HG02759 (cell line): ENCODE results near the gene LIN7B.

Experiments
- ATAC-seq: cut with Tn5 transposase; IDR thresholded peaks from one replicate; pipeline ENCODE4 v1.9.1; 2021; ENCODE audit warnings: mild to moderate bottlenecking, moderate library complexity; ENCODE audit not compliant: unreplicated experiment

LIN7B gene

DNA sequence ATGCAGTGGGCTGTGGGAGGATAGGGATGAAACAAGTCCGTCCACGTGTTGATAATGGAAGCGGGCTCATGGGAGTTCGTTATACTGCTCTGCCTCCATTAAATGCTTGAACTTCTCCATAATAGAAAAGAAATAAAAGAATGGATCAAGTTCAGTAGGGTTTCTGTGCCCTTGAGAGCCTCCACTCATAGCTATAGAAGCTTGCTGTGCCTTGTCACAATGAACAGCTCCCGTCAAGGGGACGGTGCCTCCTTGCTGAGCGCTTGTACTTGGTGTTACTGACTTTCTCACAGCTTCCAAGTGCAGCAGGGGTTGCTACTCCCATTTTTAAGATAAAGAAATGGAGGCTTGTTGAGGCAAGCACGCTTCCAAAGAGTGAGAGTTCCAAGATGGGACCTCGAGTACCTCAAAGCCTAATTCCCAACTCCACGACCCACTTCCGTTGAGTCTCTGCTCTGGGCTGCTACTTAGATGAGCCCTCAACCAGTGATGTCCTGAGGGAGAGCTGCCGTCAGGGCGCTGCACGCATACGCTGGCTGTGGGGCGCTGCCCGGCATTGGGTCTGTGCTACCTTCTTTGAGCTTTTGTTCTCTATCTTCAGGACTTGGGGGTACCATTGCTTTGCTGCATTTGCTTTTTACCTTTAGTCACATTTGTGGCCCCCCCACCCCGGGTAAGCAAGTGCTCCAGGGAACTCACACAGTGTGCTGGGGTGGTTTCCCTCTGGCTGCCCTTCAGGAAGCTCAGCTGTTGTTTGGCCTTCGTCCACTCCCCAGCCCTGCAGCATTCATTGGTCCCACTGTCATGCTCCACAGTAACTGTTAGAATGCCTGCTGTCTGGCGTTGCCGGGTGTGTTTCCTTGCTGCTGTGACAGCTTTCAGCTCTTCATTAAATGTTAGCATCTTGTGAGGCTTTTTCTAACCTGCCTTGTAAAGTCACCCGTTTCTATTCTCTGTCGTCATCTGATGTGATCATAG, 19.4 kb upstream of the LIN7B start:
- ATAC-seq = no peak

DNA sequence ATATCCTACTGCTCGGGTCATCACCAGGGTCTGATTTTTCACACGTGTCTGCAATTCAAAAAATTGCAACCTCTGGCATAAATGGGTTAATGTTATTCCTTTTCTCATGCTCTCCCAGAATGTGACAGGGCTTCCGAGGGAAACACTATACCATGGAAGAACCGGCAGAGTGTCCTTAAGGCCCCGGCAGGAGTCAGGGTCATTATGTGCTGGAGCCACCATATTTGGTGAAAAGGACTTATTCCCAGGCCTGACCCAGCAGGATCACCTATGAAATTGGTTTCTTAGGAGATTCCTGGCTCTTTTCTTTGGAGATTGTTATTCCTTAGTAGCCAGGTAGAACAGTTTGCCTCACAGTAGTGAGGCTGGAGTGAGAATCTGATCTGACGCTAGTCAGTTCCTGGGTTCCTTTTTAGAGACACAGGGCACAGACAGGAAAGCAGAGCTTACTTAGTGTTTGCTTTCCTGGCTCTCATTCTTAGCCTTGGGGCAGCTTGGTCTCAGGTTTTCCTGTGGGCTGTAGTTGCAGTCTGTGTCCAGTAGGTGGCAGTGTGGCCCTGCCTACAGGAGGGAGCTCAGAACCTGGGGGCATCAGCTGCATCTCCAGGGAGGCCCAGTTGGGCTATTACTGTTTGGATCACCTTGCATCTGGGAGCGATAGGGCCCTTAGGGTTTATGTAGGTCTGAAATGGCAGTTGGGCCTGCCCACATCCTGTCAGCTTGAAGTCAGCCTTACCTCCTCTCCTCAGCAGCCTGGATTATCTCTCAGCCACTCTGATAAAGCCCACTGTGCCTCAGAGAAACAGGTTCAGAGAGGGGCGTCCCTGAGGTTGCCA, 16.5 kb upstream of the LIN7B start:
- ATAC-seq = no peak

DNA sequence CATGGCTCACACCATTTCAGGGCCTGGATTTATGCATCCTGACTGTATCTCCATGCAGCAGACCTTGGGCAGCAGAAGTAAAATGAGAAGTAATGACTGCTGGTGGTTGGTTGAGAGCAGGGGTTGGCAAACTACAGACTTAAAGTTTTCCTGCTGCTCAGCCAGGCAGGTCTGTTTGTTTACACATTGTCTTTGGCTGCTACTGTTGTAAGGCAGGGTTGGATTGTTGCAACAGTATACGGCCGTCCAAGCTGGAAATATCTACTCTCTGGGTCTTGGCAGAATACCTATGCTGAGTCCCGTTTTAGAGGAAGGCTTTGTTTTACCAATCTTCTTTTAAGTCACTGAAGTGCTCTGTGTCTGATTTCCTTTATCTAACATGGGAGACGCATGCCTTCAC, 15.4 kb upstream of the LIN7B start:
- no peak for ATAC-seq

DNA sequence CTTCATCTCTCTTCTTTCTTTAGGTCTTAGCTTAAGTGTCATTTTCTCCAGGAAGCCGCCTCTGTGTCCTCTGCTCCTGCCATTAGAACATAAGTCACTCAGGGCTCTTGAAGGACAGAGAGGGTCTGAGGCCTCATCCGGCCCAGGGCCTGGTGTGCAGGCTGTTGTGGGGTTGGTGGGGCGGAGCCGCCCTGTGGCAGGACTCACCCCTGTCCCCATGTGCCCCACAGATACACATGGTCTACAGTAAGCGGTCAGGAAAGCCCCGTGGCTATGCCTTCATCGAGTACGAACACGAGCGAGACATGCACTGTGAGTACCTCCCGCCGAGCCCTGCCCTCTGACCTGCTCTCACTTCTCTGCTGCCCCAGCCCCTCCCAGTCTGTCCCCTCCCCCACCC, 13.0 kb upstream of the LIN7B start:
- no peak for ATAC-seq

DNA sequence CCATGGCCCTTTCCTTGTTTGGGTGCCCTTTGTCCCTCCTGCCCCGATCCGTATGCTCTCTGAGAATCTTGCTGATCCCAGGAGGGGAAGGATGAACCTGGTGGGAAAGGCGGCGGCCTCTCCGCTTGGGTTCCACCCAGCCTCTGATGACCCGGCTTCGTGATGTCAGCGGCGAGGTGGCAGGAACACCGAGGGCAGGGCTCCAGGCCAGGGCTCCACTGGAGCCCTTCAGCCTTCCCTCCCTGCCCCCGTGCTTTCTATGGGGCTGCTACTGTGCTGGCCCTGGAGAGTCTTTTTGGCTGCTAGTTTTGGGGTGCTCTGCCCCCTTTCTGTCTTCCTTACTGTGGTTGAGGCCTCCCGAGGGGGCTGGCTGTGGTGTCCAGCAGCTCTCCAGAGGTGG, 11.9 kb upstream of the LIN7B start:
- no peak for ATAC-seq

DNA sequence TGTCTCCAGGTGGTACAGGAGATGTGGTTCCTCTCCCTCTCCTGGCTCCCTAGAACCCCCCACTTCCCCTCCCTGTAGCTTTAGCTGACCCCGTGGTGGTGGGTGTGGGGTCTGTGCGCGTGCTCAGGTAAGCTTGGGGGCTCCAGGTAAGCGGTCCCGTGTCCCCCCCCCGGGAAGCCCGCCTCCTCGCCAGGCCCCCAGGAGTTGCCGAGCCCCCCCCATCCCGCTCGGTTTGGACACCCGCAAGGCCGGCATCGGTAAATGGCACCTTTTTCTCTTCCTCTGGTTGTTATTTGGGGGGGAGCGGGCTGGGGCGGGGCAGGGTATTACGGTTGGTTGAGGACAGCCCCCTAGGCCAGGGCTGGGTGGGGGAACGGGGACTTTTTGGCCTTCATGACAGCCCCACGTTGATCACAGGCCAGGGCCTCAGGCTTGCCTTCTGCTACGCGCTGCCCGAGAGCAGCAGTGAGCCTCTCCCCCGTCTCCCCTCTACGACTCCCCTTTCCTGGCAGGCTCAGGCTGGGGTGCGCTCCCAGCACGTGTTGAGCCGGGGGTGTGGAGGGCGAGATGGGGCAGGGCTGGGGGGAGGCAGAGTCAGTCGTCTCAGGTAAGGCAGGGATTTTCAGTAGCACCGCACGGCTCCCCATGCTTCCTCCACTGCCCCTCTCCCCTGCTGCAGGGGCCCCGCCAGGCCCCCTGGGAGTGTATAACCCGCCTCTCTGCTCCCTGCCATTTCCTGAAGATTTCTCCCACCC, 10.7 kb upstream of the LIN7B start:
- no peak for ATAC-seq

DNA sequence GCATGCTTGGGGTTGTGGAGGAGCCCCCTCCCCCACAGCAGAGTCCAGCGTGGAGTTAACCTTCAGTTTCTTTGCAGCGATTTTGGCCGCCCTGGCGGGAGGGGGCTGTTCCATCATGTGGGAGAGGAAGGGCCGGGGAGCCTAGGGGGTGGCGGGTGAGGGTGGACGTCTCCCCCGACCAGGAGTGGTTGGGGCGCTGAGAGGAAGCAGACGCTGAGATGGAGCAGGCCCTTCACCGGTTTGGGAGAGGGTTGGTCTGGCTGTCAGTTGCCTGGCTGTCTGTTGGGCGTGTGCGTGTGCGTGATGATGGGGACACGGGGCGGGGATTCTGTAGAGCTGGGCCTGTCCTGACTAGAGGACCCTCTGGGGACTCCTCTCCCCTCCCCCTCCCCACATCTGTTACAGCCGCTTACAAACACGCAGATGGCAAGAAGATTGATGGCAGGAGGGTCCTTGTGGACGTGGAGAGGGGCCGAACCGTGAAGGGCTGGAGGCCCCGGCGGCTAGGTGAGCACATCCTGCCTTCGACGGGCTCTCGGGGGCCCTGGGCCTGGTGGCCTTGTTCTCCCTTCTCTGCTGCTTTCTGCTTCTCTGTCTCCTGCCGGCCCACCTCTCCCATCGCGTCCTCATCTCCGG, 9.8 kb upstream of the LIN7B start:
- no peak for ATAC-seq

DNA sequence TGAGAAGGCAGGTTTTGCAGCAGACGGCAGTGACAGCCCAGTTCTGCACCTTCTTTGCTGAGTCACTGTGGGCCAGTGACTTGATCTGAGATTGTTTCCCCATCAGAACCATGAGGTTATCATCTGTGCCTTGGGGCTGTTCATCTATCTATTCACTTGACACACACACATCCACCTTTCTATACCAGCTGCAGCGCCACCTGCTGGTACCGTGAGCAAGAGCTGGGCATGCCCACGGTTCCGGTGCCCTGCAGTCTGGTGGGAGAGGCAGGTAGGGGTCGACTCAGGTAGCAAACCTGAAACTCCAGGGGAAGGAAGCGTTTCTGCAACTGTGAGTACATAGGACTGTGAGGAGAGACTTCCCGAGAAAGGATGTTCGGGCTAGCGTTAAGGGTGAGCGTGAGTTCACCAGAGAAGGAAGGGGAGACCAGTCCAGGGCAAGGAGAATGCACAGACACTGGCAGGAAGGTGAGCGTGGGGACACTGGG, 7.5 kb upstream of the LIN7B start:
- no peak for ATAC-seq

DNA sequence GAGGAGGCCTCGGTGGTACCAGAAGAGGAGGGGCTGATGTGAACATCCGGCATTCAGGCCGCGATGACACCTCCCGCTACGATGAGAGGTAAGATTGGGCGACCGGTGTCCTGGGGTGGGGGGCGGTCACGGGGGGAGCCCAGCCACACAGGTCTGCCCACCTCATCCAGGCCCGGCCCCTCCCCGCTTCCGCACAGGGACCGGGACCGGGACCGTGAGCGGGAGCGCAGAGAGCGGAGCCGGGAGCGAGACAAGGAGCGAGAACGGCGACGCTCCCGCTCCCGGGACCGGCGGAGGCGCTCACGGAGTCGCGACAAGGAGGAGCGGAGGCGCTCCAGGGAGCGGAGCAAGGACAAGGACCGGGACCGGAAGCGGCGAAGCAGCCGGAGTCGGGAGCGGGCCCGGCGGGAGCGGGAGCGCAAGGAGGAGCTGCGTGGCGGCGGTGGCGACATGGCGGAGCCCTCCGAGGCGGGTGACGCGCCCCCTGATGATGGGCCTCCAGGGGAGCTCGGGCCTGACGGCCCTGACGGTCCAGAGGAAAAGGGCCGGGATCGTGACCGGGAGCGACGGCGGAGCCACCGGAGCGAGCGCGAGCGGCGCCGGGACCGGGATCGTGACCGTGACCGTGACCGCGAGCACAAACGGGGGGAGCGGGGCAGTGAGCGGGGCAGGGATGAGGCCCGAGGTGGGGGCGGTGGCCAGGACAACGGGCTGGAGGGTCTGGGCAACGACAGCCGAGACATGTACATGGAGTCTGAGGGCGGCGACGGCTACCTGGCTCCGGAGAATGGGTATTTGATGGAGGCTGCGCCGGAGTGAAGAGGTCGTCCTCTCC, 6.3 kb upstream of the LIN7B start:
- ATAC-seq = no peak

DNA sequence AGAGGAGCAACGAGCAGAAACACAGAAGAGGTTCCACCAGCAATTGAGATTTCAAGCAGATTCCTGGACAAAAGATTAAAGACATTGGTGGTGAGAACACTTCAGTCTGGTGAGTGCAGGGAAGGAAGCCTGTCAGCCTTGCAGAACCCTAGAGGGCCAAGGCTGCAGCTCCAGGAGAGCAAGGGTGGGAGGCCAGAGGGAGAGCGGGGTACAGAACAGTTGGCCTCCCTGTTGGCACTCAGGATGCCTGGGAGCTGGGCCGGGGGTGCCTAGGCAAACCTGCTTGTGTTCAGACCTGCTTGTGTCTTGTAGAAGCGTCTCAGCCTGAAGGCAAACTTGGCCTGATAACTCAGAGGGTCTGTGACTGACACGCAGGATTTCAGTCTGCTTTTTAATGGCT, 5.1 kb upstream of the LIN7B start:
- no peak for ATAC-seq

DNA sequence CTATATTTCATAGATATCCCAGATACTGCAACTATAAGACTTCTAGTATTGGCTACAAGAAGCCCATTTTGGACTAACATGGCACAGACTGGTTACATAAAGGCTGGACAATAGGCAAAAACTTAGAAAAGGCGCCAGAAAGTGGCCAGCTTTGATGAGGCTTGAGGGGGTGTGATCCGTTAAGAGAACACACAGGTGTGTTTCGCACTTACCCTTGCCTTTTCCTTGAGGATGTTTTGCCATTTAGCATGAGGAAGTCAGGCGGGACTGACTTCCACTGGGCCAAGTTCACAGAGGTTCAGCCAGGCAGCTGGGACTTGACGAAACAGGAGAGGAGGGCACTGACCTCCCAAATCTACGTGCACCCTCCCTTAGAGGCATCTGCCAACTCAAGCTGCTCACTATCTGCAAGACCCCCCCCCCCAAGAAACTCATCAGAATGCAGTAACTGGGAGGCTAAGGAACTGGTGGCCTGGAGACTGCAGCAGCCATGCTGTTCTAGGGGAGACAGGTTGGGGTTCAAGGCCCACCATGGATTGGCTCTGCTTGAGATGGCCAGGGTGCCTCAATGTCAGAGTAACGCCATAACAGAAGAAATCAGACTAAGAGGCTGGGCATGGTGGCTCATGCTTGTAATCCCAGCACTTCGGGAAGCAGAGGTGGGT, 4.5 kb upstream of the LIN7B start:
- no peak for ATAC-seq

DNA sequence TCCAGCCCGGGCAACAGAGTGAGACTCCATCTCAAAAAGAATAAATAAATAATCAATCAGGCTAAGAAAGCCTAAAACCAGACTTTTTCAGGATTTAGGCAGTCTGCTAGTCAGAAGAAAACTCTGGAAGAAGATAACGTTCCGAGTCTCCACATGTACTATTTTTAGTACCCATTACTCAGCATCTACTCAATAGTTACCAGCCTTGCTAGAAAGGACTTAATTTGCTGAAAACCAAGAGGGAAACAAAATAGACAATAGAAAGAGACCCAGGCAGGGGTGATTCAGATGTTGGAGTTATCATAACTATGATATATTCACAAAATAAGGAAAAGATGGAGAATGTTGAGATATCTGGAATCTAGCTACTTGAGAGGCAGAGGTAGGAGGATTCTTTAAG, 3.6 kb upstream of the LIN7B start:
- ATAC-seq = no peak

DNA sequence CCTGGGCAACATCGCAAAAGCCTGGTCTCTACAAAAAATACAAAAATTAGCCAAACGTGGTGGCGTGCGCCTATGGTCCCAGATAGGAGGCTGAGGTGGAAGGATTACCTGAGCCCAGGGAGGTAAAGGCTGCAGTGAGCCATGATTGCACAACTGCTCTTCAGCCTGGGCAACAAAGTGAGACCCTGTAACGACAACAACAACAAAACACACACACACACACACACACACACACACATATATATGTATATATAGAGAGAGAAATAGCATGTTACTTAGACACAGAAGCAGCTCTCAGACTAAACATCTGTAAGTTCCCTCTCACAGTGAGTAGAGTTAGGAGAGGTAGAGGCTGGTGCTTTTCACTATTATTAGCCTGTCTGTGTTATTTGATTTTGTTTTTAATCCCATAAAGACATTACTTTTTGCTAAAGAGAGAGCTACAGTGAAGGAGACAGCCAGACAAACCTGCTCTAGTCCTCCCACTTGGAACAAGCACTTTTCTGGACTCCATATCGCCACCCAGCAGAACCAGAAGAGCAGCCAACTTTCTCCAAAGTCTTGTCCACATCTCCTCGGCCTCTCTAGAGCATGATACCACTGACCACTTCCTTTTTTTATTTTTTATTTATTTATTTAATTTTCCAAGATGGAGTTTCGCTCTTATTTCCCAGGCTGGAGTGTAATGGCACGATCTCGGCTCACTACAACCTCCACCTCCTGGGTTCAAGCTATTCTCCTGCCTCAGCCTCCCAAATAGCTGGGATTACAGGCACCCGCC, 2.8 kb upstream of the LIN7B start:
- no peak for ATAC-seq

DNA sequence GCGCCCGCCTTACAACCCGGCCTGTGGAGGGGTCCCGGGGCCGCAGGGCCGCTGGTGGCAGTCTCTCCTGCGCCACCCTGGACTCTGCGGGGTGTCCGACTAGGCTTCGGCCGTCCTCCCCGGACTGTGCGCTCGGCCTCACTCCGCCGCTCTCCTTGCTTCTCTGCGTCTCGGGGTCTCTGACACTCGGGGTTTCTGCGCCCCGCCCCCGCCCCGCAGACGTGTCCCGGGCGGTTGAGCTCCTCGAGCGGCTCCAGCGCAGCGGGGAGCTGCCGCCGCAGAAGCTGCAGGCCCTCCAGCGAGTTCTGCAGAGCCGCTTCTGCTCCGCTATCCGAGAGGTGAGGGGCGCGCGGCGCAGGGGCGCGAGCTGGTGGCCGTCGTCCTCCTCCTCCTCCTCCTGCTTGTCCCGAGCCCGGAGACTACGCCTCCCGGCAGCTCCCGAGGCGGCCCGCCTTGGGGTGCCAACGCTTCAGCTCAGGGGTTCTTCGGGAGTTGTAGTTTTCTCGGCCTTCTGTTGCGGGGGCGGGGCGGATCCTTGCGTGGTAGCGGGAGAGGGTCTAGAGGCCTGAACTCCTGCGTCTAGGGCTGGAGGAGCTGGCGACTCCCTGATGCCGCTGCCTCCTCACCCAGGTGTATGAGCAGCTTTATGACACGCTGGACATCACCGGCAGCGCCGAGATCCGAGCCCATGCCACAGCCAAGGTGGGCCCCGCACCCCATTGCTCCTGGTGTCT, 627 bp downstream of the LIN7B start:
- no peak for ATAC-seq

DNA sequence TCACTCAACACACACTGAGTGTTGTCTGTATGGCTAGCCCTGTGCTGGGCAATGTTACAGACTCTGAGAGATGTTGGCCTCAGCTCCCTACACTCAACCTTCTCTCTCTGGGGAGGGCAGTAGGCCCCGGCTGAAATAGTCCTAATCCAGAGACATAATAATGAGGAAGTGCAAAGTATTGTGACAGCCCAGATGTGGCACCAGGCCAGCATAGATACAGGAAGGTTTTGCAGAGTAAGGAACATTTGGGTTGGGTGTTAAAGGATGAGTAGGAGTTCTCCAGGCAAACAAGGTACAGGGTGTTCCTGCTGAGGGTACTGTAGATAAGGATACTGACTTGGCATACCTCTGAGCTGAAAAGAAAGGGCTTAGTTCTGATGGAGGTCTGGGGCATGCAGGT, 2.4 kb downstream of the LIN7B start:
- ATAC-seq = no peak

DNA sequence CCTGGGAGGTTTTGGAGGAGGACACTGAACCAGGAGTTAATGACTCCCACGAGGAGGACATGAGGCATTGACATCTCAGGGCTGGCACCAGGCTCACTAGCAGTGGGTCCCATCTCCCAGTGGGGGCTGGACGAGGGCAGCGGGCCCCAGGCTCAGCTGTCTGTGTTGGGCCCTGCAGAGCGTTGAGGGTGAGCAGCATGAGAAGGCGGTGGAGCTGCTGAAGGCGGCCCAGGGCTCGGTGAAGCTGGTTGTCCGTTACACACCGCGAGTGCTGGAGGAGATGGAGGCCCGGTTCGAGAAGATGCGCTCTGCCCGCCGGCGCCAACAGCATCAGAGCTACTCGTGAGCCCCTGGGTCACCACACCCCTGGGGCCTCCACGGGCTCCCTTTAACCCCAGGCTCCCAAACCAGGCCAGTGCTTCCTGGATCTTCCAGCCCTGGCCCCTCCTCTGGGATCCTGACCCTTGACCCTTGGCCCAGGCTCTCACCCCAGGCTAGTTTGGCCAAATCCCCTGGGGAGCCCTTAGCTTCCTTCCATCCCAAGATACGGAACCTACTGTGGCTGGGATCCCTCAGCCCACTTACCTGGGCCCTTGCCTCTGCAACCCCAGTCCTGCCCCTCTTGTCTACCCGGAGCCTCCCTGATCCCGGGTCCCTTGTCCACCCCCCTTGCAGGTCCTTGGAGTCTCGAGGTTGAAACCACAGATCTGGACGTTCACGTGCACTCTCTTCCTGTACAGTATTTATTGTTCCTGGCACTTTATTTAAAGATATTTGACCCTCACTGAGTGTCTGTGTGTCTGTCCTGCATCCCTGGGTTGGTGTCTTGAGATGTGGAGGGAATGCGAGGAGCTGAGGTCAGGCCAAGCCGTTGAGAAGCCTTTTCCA, 3.8 kb downstream of the LIN7B start:
- no peak for ATAC-seq
